GM21447 (cell line): Measurements from ENCODE around the gene MACROH2A1.

ENCODE experiments used
- ATAC-seq: cut with Tn5 transposase; IDR thresholded peaks from one replicate; pipeline ENCODE4 v1.9.1; 2021; ENCODE audit not compliant: unreplicated experiment

Gene MACROH2A1

GRCh38 chr5:135398855-135399793 lies at the start of gene MACROH2A1:
Gene MACROH2A1 (minus strand): TSS chr5:135399231. CDS start chr5:135389093, 10,138 bp downstream.
- peak; percentile 79 for ATAC-seq

- no peak for ATAC-seq
Observed at GRCh38 chr5:135448071-135448739, 49.2 kb upstream of the MACROH2A1 start.

- no peak for ATAC-seq
Observed at GRCh38 chr5:135447298-135447929, 48.4 kb upstream of the MACROH2A1 start, which contains the start of gene DCANP1. Gene DCANP1 (minus strand): TSS chr5:135447348. CDS start chr5:135447108, 240 bp downstream.

- ATAC-seq: no peak
Observed at GRCh38 chr5:135446615-135447014, 47.6 kb upstream of the MACROH2A1 start.

- no peak for ATAC-seq
Observed at GRCh38 chr5:135446206-135446605, 47.2 kb upstream of the MACROH2A1 start.

- ATAC-seq: no peak
Observed at GRCh38 chr5:135445306-135445985, 46.4 kb upstream of the MACROH2A1 start.

GRCh38 chr5:135444881-135445280 lies 45.9 kb upstream of the MACROH2A1 start:
- no peak for ATAC-seq

GRCh38 chr5:135444360-135444759 lies 45.3 kb upstream of the MACROH2A1 start:
- no peak for ATAC-seq

GRCh38 chr5:135443161-135443960 lies 44.3 kb upstream of the MACROH2A1 start:
- ATAC-seq: no peak

- ATAC-seq: no peak
Observed at GRCh38 chr5:135442431-135443160, 43.6 kb upstream of the MACROH2A1 start.

- ATAC-seq: no peak
Observed at GRCh38 chr5:135441919-135442318, 42.9 kb upstream of the MACROH2A1 start.

- no peak for ATAC-seq
Observed at GRCh38 chr5:135441350-135441831, 42.4 kb upstream of the MACROH2A1 start.

GRCh38 chr5:135440916-135441315 lies 41.9 kb upstream of the MACROH2A1 start:
- ATAC-seq: no peak

GRCh38 chr5:135439231-135440205 lies 40.5 kb upstream of the MACROH2A1 start:
- no peak for ATAC-seq

GRCh38 chr5:135438636-135439221 lies 39.7 kb upstream of the MACROH2A1 start:
- ATAC-seq: no peak

- no peak for ATAC-seq
Observed at GRCh38 chr5:135437796-135438560, 38.9 kb upstream of the MACROH2A1 start.

GRCh38 chr5:135437422-135437795 lies 38.4 kb upstream of the MACROH2A1 start:
- no peak for ATAC-seq
